Transverse colon (tissue), 4 donors: ENCODE measurements around the gene MBNL2.

Experiments used
- CTCF ChIP-seq, 5 experiments: fragments of 200-600 bp in 3 of 5; fragments of 450-650 bp in 2 of 5; sonication (generic) in 3 of 5; IDR thresholded peaks; 1 replicate in 2 of 5; 2 replicates in 3 of 5; pipeline ENCODE4 v1.5.1; 2016 to 2017; ENCODE audit warnings: antibody characterized with exemption in 5 of 5, inconsistent platforms in 3 of 5, mild to moderate bottlenecking in 2 of 5, moderate library complexity in 1 of 5
- EP300 ChIP-seq: sonication (generic); formaldehyde crosslinking; IDR thresholded peaks from one replicate; pipeline ENCODE4 v1.6.1; 2017; ENCODE audit warnings: antibody characterized with exemption, low read depth
- POLR2A ChIP-seq: fragments of 450-650 bp; IDR thresholded peaks from one replicate; pipeline ENCODE4 v1.6.1; 2016; ENCODE audit warnings: antibody characterized with exemption, mild to moderate bottlenecking, moderate library complexity
- POLR2AphosphoS5 ChIP-seq, 3 donors: sonication (generic); formaldehyde crosslinking; IDR thresholded peaks; one replicate each; pipeline ENCODE4 v1.6.1; 2016; ENCODE audit warnings: antibody characterized with exemption in 3 of 3

GRCh38 chr13:97239306-97239705, 17.2 kb downstream of the MBNL2 start:
- no peak for TF ChIP-seq CTCF (IDR thresholded peaks at IDR 0.05)
- TF ChIP-seq POLR2A = no peak
- no peak for TF ChIP-seq POLR2AphosphoS5 (IDR thresholded peaks at IDR 0.05)
- no peak for TF ChIP-seq EP300
